Measurements from ENCODE around the gene CS. TPM values are rescaled to one million over a fixed set of nuclear protein-coding genes. Genes with fewer than 3 reads are reported as not detected.
A peak's percentile ranks its signal among the peaks of the same experiment; 100 is the strongest.

The CS gene
- total RNA-seq, 4 donors from 2014 or later, result 102 to 174 (median 103) TPM

GRCh38 chr12:56229916-56230431 lies 70.2 kb downstream of the CS start, which contains the start of gene SLC39A5:
SLC39A5 (plus strand) TSS chr12:56230051; CDS start chr12:56231275, 1,224 bp downstream.
- no peaks in the 10 kb centered on the region for H3K27me3 ChIP-seq
- 56% methylated on average over 3 of the region's 4 CpGs; no CpG with 5 or more reads in 1 of the 2 donors for WGBS, 2 donors (ENCODE audit: low coverage in 1 of 2)
- no peaks in the 10 kb centered on the region for H3K9me3 ChIP-seq
- H3K36me3 ChIP-seq, result peaks cover 0 to 37% of the 10 kb centered on the region in 2 donors
- no peak for ATAC-seq
- H3K4me1 ChIP-seq, result peaks cover 0 to 10% (median 2%) of the 10 kb centered on the region in 3 donors
- no peak within 1 kb of the TSS for H3K4me3 ChIP-seq
- H3K27ac ChIP-seq, result no peak within 1 kb of the TSS
- TF ChIP-seq POLR2A (IDR thresholded peaks at IDR 0.05) (no peak), POLR2AphosphoS5 (IDR thresholded peaks at IDR 0.05) (no peak), EP300 (IDR thresholded peaks at IDR 0.05) (no peak)
- TF ChIP-seq, protein P1, sequence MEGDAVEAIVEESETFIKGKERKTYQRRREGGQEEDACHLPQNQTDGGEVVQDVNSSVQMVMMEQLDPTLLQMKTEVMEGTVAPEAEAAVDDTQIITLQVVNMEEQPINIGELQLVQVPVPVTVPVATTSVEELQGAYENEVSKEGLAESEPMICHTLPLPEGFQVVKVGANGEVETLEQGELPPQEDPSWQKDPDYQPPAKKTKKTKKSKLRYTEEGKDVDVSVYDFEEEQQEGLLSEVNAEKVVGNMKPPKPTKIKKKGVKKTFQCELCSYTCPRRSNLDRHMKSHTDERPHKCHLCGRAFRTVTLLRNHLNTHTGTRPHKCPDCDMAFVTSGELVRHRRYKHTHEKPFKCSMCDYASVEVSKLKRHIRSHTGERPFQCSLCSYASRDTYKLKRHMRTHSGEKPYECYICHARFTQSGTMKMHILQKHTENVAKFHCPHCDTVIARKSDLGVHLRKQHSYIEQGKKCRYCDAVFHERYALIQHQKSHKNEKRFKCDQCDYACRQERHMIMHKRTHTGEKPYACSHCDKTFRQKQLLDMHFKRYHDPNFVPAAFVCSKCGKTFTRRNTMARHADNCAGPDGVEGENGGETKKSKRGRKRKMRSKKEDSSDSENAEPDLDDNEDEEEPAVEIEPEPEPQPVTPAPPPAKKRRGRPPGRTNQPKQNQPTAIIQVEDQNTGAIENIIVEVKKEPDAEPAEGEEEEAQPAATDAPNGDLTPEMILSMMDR (IDR thresholded peaks at IDR 0.05), result no peak

- Histone ChIP-seq H3K9me3 (no peaks in the 10 kb centered on the region), H3K36me3 (peaks cover 0 to 37% of the 10 kb centered on the region in 2 donors), H3K4me1 (peaks cover 0 to 16% (median 8%) of the 10 kb centered on the region in 3 donors), H3K4me3 (no peak overlapping the region), H3K27ac (no peak overlapping the region), H3K27me3 (no peaks in the 10 kb centered on the region)
- no peak for ATAC-seq
- TF ChIP-seq POLR2A (IDR thresholded peaks at IDR 0.05) (no peak), EP300 (IDR thresholded peaks at IDR 0.05) (no peak), POLR2AphosphoS5 (IDR thresholded peaks at IDR 0.05) (no peak)
- TF ChIP-seq, protein P1 (IDR thresholded peaks at IDR 0.05), result no peak
- 60% methylated on average over 1 of the region's 7 CpGs; no CpG with 5 or more reads in 1 of the 2 donors for WGBS, 2 donors (ENCODE audit: low coverage in 1 of 2)
Measured at GRCh38 chr12:56229082-56229481, 71.0 kb downstream of the CS start.

DNA sequence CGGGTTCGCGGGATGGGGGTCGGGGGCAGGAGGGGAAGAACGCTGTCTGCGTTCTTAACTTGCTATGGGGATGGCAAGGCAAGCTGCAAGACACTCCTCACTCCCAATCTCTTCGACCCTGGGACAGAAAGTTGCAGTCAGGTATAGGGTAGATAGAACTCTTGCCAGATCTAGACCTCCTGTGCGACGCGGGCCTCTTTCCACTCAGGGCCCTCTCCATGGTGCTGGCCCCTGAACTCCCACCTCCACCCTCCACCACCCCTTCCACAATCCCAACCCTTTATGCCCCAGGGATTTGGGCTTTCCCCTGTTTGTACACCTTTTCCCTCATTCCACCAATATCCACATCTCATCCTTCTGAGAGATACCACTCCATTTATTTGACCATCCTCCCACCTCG lies 75.2 kb downstream of the CS start:
- no peak for ATAC-seq
- H3K27ac ChIP-seq, result peak overlapping the region in 3 of 4 donors; percentile 93 to 99 (median 98)
- peaks cover 0 to 37% of the 10 kb centered on the region in 2 donors for H3K36me3 ChIP-seq
- peaks cover 0 to 49% (median 19%) of the 10 kb centered on the region in 3 donors for H3K4me1 ChIP-seq
- no peaks in the 10 kb centered on the region for H3K27me3 ChIP-seq
- 60 to 76% methylated on average over 5 to 10 of the region's 11 CpGs for WGBS, 2 donors (ENCODE audit: low coverage in 1 of 2)
- no peaks in the 10 kb centered on the region for H3K9me3 ChIP-seq
- H3K4me3 ChIP-seq, result peak overlapping the region; percentile 29 to 62
- TF ChIP-seq EP300 (IDR thresholded peaks at IDR 0.05), result no peak
- TF ChIP-seq POLR2A (IDR thresholded peaks at IDR 0.05), result no peak
- TF ChIP-seq, protein P1 (IDR thresholded peaks at IDR 0.05), result no peak
- TF ChIP-seq POLR2AphosphoS5 (IDR thresholded peaks at IDR 0.05), result no peak

GRCh38 chr12:56224102-56224701 lies 75.9 kb downstream of the CS start, which contains the start of gene NABP2:
NABP2 (plus strand) TSS chr12:56224342; CDS start chr12:56224857, 515 bp downstream.
- Histone ChIP-seq H3K9me3 (no peaks in the 10 kb centered on the region), H3K4me3 (peak within 1 kb of the TSS; percentile 29 to 62), H3K36me3 (peaks cover 0 to 31% of the 10 kb centered on the region in 2 donors), H3K27me3 (no peaks in the 10 kb centered on the region), H3K27ac (peak within 1 kb of the TSS; percentile 74 to 99 (median 96)), H3K4me1 (peaks cover 0 to 57% (median 27%) of the 10 kb centered on the region in 3 donors)
- peak; percentile 65 for TF ChIP-seq POLR2AphosphoS5 (IDR thresholded peaks at IDR 0.05)
- TF ChIP-seq, protein P1 (IDR thresholded peaks at IDR 0.05), result peak; percentile 75 to 95 (median 92)
- peak in 1 of 2 donors; percentile 19 for TF ChIP-seq POLR2A (IDR thresholded peaks at IDR 0.05)
- no peak for TF ChIP-seq EP300 (IDR thresholded peaks at IDR 0.05)
- WGBS, 2 donors (ENCODE audit: low coverage in 1 of 2), result 0% methylated on average over 1 of the region's 41 CpGs
- ATAC-seq, result peak; percentile 86
